NCI-H69 (cell line): Measurements from ENCODE around the gene TNFRSF1B.
A peak's percentile ranks its signal among the peaks of the same experiment; 100 is the strongest.

ENCODE experiments used
- DNase-seq: peaks from one replicate; lab custom pipeline; 2025; lab: John Stamatoyannopoulos, UW

Gene TNFRSF1B

DNA sequence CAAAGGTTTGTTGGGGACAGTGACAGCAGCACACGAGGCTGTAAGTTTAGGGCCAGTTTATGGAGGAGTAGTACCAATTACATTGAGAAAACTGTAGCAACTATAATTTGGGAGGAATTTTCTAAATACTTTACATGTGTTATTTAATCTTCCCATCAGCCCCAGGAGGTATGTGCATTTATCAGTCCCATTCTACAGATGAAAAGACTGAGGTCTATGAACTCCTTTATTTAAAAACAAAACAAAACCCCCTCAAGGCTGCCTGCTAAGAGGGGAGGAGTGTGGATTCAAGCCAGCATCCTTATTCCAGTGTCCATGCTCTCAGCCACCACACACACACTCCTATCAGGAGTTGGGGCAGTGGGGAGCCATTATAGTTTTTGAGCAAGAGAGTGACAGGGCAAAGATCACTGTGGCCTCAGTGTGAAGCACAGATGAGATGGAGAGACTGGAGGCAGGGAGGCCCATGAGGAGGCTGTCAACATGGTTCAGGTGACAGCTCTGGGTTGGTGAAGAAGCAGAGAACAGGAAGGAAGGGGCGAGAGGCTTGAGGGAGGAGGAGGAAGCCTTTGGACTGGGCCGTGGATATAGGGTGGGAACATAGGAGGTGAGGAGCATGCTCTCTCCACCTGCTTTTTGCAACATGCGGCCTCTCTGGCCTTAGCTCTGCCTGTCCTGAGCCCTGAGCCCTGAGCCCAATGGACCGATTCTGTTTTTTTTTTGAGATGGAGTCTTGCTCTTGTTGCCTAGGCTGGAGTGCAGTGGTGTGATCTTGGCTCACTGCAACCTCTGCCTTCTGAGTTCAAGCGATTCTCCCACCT is 9.7 kb downstream of the TNFRSF1B start:
- no peak for DNase-seq

GRCh38 chr1:12177156-12177998 is 10.6 kb downstream of the TNFRSF1B start:
- no peak for DNase-seq

DNA sequence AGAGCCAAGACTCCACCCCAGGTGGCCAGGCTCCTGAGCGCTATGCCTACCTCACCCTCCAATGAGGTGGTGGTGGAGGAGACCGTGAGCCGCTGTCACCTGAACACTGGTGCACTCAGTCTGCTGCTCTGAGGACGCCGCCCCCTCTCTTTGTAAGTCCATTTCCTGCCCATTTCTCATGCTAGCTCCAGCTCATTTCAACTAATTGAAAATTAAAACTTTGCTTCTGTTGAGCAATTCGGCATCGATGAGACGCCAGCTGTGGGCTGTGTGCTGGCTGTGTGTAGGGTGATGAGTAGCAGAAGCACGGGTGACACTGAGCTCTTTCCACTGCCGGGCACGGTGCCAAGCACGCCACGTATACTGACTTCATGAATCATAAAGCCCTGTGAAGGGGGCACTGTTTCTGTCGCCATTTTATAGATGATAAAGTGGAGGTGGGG is 11.2 kb downstream of the TNFRSF1B start:
- DNase-seq = peak; percentile 83

GRCh38 chr1:12178511-12178910 is 11.7 kb downstream of the TNFRSF1B start:
- DNase-seq = peak; percentile 77

GRCh38 chr1:12179111-12179519 is 12.3 kb downstream of the TNFRSF1B start:
- no peak for DNase-seq

- no peak for DNase-seq
These were observed 12.9 kb downstream of the TNFRSF1B start for GRCh38 chr1:12179676-12180075.

GRCh38 chr1:12180315-12180714 is 13.5 kb downstream of the TNFRSF1B start:
- DNase-seq = no peak

- DNase-seq = no peak
These were observed 14.1 kb downstream of the TNFRSF1B start for GRCh38 chr1:12180903-12181302.

GRCh38 chr1:12181568-12181967 is 14.8 kb downstream of the TNFRSF1B start:
- no peak for DNase-seq

- DNase-seq = no peak
These were observed 15.7 kb downstream of the TNFRSF1B start for GRCh38 chr1:12182410-12182984.

DNA sequence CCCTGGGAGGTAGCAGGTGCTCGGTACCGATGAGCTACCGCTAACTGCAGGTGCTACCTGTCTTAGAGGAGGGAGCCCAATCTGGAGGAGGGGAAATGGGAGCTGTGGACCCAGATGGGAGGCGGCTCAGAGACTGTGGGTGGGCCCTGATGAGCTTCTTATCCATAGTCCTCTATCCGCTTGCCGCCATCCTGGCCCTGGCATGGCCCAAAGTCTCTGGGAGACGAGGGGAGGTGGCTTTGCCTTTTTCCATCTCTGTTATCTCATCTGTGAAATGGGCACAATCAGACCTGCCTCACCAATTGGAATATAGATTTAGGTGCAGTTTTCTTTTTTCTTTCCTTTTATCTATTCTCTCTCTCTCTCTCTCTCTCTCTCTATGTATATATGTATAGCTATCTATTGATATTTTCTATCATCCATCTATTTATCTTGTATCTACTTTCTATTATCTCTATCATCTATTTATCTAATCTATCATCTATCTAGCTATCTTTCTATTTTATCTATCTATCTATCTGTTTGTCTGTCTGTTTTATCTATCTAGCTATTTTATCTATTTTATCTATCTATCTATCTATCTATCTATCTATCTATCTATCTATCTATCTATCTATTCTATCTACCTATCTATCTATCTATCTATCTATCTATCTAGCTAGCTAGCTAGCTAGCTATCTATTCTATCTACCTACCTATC is 16.5 kb downstream of the TNFRSF1B start:
- DNase-seq = peak; percentile 25

- DNase-seq = no peak
These were observed 17.4 kb downstream of the TNFRSF1B start for GRCh38 chr1:12184008-12184681.

DNA sequence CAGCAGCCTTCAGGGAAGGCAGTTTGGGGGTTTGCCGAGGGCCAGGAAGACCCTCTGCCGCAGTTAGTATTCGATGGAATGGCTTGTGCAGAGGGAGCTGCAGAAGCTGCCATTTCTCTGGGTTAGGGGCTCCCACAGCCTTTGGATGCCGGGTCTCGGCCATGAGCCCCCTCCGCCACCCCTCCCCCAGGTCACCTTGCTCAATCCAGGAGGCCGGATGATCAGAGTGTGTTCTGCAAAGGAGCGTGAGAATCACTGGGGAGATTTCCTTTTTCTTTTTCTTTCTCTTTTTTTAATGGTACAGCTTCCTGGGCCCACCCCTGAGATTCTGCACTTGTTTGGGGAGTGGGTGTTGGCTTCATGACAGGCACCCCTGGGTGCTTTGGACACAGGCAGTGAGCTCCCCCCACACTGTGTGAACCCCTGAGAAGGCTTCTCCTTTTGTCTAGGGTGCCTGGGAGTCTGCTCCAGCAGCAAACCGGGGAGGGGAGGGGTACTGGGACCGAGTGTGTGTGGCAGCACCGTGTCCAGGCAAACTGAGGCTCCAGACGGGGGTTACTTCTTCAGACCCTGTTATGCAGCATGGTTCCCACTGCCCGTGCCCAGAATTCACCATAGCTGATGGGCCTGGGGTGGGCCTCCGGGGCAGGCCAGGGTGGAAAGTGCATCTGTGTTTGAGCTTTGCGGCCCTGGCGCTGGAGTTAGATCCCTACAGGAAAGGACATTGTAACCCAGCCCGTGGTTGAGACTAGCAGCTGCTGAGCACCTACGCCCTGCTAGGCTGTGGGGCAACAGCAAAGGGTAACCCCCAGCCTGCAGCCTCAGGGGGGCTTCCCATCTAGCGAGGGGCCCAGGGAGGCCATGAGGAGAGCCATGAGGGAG is 18.5 kb downstream of the TNFRSF1B start:
- no peak for DNase-seq

- no peak for DNase-seq
These were observed 19.3 kb downstream of the TNFRSF1B start for GRCh38 chr1:12185918-12186678.

- DNase-seq = no peak
These were observed 19.8 kb downstream of the TNFRSF1B start for GRCh38 chr1:12186679-12186985.

GRCh38 chr1:12188115-12188514 is 21.3 kb downstream of the TNFRSF1B start:
- peak; percentile 18 for DNase-seq

DNA sequence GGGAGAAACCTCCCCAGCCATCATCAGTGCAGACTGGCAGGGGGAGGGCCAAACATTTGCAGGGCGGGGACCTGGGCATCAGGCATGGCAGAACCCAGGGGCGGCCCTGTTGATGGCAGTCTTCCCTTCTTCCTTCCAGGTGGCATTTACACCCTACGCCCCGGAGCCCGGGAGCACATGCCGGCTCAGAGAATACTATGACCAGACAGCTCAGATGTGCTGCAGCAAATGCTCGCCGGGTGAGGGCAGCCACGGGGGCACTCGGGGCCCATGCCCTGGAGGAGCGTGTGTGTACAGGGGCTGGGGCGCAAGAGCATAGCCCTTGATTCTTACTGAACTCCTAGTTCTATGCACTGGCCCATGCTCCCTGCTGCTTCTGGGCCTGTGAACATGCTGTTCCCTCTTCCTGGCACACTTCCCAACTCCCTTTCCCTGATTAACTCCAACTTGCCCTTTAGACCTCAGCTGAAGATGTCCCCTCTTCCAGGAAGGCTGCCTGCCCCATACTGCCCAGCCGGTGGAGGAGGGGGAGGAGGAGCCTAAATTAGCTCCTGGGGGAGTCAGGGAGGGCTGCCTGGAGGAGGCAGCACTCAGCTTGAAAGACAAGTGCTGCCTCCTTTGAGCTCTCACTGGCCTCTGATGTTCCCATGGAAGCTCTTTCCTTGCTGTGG is 22.0 kb downstream of the TNFRSF1B start:
- DNase-seq = peak; percentile 13

GRCh38 chr1:12189328-12189682 is 22.5 kb downstream of the TNFRSF1B start:
- no peak for DNase-seq

DNA sequence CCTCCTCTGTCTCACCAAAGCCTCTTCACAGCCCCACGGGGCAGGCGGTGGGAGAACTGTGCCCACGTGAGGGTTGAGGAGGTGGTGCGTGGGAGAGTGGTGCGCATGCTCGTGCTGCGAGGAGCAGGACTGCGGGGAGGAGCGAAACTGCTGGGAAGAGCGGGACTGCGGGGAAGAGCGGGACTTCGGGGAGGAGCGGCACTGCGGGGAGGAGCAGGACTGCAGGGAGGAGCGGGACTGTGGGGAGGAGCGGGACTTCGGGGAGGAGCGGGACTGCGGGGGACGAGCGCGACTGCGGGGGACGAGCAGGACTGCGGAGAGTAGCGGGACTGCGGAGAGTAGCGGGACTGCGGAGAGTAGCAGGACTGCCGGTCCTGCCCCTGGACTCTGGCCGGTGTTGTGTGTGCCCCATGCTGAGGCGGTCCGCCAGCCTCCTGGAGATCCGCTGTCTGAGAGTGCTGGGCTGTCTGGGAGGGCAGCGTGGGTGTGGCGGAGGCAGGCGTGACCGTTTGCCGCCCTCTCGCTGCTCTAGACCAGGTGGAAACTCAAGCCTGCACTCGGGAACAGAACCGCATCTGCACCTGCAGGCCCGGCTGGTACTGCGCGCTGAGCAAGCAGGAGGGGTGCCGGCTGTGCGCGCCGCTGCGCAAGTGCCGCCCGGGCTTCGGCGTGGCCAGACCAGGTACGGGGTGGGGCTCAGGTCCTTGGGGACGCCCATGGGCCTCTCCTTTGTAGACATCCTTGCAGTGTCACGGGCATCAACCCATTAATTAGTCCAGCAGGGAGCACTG is 24.6 kb downstream of the TNFRSF1B start:
- DNase-seq = peak; percentile 68
